Left forelimb (tissue), 1 donor: ENCODE results near the gene CCDC134.

Source experiments
- DNase-seq: peaks from one replicate; pipeline ENCODE4 v3.0.0-alpha.2; 2018; ENCODE audit warnings: low spot score

CCDC134 gene

DNA sequence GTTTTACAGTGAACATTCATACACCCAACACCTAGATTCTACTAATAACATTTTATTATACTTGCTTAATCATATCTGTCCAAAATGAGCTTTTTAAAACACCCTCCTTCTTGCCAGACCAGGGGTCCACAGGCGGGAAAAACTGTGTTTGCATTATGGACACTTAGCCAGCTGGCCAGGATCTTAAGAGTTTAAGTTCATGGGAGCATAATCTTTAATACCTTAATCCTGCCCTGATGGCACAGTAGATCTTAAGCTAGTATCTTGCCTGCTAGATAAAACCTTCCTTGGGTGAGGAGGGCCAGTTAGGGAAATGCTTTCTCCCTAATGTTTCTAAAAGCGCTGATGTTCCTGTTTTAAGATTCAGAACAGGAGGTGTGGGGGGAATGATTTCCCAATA, 13.1 kb upstream of the CCDC134 start:
- no peak for DNase-seq

DNA sequence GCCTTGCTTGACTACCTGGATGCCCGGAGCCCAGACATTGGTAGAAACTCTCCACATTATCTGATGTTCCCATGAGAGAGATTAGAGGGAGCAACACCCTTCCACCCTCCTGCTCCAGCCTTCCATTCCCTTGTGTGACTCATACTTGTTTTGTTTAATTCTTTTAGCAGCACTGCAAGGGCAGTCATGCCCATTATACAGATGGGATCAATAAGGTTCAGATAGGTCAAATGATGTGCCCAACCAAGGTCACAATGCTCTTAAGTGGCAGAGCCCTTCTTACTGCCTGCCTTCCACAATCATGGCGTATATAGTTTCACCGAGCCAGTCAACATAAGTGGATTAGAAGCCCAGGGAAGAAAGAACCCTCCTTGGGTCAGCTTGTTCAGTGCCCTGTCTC, 6.6 kb upstream of the CCDC134 start:
- no peak for DNase-seq

DNA sequence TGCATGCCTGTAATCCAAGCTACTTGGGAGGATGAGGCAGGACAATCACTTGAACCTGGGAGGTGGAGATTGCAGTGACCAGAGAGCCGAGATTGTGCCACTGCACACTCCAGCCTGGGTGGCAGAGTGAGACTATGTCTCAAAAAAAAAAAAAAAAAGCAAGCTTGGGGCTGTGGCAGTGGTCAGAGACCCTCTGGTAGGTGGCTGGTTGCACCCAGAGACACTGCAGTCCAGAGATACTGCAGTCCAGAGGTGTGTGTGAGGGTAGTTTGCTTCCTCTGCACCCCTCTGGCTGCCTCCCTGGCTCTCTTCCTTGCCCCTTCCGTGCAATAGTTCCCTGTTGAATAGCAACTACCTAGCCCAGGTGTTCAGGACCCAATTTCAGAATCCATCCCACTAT, 1.7 kb upstream of the CCDC134 start:
- no peak for DNase-seq

DNA sequence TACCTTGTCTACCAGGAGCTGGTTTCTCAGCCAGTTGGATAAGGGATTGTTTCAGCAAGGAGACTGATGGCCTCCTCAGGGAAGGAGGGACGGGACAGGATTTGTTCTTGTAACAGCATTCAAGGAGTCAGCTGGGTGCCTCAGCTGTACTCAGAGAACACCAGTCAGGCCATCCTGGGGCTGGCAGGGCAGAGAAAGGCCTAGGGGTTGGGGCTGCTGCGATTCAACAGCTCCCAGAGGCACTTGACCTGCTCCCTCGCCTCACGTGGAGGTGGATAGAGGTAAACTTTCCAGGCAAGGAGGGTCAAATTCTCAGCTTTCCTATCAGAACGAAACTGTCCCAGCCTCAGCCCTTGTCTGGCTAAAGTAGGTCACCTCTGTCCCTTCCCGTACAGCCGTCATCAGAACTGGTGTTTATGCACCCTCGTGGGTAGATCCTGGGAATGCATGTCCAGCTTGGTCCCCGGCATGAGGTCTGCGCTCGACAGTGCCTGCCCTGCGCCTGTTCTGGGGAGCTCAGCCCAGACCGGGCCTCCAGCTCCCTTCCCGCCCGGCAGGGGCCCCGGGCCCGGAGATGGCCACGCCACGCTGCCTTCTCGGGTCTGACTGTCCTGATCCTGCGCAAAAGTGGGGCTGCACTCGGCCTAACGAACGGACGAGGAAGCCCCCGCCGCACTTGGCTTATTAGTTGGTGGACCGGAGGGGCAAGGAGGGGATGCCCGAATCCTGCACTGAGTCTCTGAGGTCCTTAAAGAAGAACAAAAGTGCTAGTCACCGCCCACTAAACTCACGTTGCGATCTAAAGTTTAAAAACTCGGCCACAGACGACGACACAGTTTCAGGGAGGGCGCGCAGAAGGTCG, 762 bp upstream of the CCDC134 start:
- peak; percentile 74 for DNase-seq

DNA sequence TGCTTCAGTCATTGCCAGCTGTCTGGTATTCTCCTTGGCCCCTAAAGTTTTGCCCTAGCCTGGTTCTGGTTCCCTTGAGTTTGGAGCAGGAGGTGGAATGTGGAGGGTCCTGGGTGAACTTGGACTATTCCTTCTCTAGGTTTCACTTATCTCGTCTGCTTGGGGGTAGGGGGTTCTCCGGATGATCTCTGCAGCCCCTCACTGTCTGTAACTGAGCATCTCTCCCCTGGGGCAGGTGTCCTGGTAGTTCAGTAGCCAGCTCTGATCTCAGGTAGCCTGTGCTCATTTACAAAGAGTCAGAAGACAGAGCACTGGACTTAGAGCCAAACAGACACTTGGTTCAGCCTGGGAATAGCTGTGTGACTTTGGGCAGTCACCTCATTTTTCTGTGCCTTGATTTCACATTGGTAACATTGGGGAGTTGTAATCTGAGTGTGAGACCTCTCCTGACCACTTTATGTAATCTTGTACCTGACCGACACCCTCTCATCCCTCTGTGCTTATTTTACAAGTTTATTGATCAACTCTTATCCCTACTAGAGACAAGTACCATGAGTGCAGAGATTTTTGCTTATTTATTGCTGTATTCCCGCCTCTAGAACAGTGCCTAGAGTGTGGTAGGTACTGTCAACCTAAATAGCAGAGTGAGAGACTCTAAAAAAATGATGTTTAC, 804 bp downstream of the CCDC134 start:
- no peak for DNase-seq

DNA sequence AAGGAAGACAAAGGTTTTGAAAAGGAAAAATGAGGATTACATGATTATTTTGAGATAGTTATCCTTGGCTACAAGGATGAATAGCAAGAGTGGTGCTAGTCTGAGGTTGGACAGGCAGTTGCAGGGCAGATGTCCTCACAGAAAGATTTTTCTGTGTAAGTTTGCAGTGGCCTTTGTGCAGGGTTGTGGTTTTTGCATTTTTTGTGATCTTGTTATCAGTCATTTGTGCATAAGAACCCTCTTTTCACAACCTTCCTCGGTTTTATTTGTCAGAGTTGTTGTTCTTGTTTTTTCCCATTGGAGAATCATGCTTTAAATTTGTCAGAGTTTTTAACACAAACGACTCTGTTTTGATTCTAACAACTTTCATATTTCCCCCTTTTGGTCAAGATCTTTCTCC, 1.4 kb downstream of the CCDC134 start:
- DNase-seq = no peak

DNA sequence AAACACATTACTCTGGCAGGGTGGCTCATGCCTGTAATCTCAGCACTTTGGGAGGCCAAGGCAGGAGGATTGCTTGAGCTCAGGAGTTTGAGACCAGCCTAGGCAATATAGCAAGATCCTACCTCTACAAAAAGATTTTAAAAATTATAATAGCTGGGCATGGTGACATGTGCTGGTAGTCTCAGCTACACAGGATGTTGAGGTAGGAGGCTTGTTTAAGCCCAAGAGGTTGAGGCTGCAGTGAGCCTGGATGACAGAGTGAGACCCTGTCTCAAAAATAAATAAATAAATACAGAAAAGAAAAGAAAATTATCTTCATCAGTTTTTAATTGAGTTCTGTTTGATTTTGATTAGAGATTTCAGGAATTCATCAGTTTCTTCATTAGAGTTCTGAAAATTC, 5.2 kb downstream of the CCDC134 start:
- DNase-seq = no peak

DNA sequence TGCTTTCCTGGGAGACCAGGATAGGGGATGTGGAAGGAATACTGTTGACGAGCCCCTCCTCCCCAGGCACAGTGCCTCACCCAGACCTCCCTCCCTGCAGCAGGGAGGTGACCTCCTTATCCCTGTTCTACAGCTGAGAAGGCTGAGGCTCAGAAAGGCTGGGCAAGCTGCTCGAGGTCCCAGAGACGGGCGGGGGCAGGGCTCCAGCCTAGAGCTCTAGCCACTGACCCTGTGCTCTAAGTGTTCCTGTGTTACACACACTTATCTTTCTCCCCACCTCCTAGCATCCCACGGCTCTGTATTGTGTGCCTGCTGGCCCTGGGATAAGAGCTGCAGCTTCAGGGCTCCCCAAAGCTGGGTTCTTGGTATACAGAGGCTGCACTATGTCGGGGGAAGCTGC, 7.9 kb downstream of the CCDC134 start:
- DNase-seq = no peak

DNA sequence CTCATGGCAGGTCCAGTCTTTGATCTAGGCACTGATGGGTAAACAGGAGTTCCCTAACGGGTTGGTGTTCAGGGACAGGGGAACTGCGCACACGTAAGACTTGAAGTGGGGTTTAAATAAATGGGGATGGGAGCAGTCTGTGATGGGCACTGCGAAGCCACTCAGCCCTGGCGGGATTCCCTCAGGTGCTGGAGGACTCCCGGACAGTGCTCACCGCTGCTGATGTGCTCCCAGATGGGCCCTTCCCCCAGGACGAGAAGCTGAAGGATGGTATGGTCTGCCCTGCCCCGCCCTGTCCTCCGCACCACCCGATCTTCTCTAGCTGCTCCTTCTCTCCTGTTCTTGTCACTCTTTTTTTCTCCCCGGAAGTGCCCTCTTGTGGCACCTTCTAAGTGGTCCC, 9.5 kb downstream of the CCDC134 start:
- DNase-seq = no peak

DNA sequence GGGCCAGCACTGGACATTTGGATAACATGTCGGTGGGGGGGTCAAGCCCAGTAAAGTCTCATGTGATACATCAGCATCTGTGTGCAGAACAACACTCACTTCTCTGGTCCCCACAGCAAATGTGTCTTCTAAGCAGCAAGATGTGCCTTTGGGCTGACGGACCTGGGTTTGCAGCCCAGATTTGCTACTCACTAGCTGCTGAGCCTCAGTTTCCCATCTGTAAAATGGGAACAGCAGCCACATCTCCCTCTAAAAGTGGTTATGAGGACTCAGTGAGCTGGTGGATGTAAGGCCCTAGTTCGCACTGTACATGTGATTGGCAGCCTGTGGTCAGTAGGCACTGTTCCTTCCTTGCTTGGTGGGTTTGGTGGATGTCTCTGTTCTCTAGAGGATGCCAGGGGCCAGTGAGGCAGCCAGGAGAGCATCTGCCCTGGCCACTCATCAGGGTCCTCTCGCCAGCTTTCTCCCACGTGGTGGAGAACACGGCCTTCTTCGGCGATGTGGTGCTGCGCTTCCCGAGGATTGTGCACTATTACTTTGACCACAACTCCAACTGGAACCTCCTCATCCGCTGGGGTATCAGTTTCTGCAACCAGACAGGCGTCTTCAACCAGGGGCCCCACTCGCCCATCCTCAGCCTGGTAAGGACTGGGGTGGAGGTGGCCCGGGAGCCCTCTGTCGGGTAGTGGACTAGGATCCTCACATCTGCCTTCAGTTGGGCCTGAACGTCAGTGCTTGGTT, 12.5 kb downstream of the CCDC134 start:
- DNase-seq = no peak

DNA sequence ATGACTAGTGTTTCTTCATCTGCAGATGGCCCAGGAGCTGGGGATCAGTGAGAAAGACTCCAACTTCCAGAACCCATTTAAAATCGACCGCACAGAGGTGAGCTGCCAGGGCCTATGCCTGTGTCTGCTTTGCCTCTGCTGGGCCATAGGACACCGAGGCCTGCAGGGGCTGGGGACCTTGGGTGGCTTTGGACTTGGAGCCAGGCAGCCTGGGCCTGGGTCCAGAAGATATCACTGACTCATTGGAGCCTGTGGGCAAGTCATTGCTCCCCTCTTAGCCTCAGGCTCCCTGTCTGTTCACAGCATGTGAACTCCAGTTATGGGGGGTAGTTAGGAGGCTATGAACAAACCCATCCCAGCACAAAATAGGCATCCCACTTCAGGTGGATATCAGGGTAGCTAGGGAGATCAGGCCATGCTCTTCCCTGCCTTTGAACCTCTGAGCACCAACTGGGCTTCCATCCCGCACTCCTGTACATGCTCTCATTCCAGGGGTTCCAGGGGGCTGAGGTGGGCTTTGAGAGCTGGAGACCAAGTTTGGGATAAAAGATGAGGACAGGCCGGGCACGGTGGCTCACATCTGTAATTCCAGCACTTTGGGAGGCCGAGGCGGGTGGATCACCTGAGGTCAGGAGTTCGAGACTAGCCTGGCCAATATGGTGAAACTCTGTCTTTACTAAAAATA, 13.4 kb downstream of the CCDC134 start:
- DNase-seq = no peak

DNA sequence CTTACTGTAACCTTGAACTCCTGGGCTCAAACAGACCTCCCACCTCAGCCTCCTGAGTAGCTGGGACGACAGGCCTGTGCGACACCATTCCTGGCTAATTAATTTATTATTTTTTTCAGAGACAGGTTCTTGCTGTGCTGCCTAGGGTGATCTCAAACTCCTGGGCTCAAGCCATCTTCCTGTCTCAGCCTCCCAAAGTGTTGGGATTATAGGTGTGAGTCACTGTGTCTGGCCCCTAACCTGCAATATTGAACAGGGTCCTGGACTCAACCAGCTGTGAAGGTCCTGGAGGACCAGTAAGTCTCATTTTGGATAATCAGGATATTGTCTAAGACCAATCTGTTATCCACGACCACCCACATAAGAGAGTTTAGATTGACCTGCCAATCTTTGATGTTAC, 15.2 kb downstream of the CCDC134 start:
- DNase-seq = no peak

DNA sequence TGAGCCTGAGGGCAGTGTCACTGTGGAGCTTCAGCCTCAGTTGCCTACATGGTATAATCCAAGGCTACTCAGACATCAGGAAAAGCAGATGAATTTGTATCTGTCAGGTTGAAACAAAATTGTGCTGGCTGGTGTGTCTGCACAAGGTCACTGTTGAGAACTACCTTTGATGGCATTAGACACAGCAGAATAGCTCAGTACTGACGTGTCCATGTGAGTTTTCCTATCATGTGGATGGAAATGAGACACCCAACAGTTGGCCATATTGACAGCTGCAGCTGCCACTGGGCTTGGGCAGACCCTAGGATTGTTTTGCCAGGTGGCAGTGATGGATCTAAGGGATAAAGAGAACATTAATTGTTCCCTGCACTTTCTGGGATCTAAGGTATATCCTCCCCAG, 15.8 kb downstream of the CCDC134 start:
- no peak for DNase-seq

DNA sequence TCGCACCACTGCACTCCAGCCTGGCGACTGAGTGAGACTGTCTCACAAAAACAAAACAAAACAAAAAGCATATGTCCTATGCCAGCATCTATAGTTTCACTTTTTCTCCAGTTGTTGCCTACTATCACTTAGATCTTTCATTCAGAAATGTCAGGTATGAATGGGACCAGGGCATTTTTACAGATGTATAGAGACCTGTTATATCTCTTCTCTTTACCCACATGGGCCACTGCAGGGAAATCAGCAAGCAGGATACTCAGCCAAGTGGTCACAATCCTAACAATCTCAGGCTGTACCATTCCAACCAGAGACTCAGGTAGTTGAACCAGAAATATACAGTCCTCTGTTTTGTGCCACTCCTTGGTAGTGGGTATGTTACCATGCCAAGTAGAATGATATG, 16.4 kb downstream of the CCDC134 start:
- DNase-seq = no peak

DNA sequence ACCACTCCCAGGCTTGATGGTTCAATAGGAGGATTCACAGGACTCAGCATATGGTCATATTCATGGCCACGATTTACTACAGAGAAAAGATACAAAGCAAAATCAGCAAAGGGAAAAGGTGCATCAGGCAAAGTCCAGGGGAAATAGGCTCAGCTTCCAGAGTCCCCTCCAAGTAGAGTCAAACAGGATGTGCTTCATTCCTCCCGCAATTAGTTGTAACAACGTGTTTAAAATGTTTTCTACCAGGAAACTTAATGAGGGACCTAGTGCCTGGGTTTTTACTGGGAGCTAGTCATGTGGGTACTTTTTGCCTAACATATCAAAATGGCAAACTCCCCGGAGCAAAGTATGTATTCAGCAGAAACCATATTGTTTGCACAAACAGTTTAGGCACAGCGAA, 17.5 kb downstream of the CCDC134 start:
- DNase-seq = no peak

DNA sequence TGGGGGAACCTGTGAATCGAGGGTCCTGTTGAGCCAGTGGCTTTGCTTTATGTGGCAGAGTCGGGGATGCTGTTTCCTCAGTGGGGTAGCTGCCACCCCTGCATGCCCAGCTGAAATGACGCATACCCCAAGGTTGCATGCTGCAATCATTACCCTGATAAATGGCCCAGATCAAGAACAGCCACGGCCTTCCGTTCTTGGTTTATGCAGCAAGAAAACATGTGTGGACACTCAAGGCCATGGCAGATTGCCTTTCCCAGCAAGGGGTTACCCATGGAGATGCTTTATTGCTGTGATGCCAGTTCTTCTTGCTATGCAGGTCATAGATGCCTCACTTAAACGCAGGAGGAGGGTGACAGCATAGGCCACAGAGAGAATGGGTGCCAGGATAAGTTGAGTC, 18.1 kb downstream of the CCDC134 start:
- DNase-seq = no peak

DNA sequence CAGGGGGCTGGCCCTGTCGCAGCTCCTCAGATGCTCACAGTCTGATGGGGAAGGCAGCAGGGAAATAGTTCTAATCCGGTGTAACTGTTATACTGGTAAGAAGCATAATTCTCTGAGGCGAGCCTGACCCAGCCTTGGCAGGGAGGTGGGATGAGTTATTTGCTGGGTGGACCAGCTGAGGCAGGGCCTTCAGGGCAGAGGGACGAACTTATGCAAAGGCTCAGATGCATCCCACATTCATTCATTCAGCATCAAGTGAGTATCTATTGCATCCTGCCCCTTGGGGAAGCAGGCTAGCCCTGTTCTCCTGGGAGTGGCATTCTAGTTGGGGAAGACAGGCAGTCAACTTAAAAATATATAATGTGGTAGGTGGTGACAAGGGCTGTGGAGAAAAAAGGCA, 18.8 kb downstream of the CCDC134 start:
- DNase-seq = no peak

DNA sequence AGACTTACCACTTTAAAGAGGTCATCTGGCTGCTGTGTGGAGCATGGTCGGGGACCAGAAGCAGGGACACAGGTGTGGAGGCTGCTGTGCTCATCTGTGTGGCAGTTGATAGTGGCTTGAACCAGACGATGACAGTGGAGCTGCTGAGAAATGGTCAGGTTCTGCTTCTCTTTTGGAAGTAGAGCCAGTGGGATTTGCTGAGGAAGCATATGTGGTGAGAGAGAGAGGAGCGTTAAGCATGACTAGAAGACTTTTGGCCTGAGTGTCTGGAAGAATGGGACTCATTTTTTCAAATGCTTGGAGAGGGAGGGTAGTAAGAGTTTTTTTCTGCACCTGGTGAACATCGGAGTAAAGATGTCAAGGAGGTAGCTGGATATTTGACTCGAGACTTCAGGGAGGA, 20.0 kb downstream of the CCDC134 start:
- no peak for DNase-seq

DNA sequence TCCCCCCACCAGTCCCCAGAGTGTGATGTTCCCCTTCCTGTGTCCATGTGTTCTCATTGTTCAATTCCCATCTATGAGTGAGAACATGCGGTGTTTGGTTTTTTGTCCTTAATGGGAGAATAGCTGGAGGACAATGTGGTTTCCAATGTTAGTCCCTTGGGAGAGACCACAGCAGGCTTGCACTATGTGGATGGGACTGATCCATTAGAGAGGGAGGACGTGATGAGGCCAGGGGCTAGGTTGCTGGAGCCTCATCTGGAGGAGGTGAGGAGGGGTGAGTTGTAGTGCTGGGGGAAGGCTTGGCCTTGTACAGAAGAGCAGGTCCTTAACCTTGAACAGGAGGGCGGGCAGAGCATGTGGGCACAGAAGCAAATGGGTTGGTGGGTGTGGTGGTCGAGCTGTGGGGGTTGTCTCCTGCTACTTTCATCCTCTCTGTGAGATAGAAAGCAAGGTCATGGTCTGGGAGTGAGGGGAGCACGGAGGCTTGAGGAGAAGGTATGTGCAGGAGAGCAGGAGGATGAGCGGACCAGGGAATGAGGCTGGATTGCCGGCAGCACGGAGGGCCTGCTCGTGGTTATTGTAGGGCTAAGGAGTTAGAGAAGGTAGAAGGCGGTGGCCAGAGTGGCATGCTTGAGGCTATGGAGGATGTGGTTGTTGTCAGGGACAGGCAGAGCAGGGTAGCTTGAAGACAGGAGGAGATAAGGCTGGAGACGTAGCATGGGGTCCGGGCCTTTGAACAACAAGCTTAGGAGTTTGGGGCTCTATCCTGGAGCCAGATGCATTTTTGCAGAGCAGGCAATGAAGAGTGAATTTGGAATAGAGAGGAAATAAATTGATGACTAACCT, 21.2 kb downstream of the CCDC134 start:
- DNase-seq = no peak

DNA sequence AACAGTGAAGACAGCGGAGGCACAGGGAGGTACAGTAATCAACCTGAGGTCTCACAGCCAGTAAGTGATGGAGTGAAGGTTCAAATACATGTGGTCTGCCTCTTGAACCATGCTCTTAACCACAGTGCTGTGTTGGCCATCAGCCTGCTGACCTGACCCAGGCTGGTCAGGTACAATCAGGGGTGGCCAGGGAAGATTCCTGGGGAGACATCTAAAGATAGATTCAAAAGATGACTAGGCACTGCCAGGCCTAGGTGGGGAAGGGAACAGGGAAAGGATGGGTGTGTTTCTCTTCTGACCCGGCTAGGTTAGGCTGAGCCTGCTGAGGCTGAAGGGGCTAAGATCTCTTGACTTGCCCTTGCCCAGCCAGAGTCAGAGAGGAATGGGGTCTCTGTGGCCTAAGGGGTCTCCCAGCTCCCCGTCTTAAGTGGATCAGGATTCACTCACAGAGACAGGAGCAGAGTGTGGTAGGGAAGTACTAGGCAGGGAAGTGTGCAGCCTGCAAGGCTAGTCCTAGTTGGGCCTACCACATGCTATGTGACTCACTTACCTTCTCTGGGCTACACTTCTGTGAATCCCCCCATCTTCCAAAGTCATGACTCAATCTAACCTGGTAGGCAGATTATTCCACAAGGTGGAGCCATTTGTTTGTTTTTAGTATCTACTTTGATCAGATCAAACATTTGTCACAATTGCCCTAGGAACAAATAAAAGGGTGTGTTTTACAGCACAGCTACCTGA, 22.0 kb downstream of the CCDC134 start:
- no peak for DNase-seq

DNA sequence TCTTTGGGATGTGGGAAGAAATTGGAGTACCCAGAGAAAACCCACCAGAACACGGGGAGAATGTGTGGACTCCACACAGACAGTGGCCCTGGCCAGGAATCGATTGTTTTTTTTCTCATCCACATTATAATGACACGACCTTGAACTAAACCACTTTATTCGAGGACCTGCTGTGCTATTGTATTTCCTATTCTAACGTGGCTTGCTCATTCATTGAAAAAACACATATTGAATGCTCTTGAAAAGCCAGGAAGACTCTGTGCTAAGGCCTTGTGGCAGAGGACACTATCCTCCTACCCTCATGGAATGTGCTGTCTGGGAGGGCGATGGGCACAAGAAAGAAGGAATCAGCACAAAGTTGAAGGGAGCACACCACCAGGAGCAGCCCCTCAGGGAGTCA, 23.3 kb downstream of the CCDC134 start:
- DNase-seq = no peak
